GM12892 (cell line): ENCODE measurements around the gene XPO6.

ENCODE experiments used
- DNase-seq: peaks from one replicate; pipeline ENCODE4 v3.0.0; 2011; ENCODE audit not compliant: insufficient read length
- FAIRE-seq: peaks from 2 replicates; lab custom pipeline; 2011; peaks lifted over from hg19 to GRCh38; lab: Jason Lieb, UNC
- POLR2A ChIP-seq: IDR thresholded peaks from 2 replicates; pipeline ENCODE4 v1.6.1; 2011; ENCODE audit warnings: low read depth, low read length, control low read depth
- POLR2AphosphoS5 ChIP-seq: IDR thresholded peaks from 2 replicates; pipeline ENCODE4 v1.6.1; 2011; ENCODE audit warnings: low read depth, low read length, control low read depth
- TAF1 ChIP-seq: IDR thresholded peaks from 2 replicates; pipeline ENCODE4 v1.6.1; 2011; ENCODE audit warnings: low read depth, mild to moderate bottlenecking, control low read depth, low read length, borderline replicate concordance

XPO6 gene

GRCh38 chr16:28064706-28065249 is 147.0 kb downstream of the XPO6 start:
- FAIRE-seq, result no peak
- no peak for TF ChIP-seq POLR2A
- no peak for TF ChIP-seq TAF1
- no peak for TF ChIP-seq POLR2AphosphoS5

GRCh38 chr16:28064150-28064549 is 147.6 kb downstream of the XPO6 start:
- TF ChIP-seq POLR2AphosphoS5 (no peak), POLR2A (no peak), TAF1 (no peak)
- DNase-seq, result no peak
- FAIRE-seq, result no peak

More at GRCh38 chr16:28064706-28065249, 147.0 kb downstream of the XPO6 start:
- no peak for DNase-seq

- TF ChIP-seq POLR2A (no peak), POLR2AphosphoS5 (no peak), TAF1 (no peak)
- no peak for DNase-seq
- FAIRE-seq, result no peak
Measured at GRCh38 chr16:28063591-28064061, 148.1 kb downstream of the XPO6 start, which contains the start of gene GSG1L. GSG1L (minus strand) TSS chr16:28063714; CDS start chr16:28063424, 290 bp downstream.

GRCh38 chr16:28062847-28063521 is 148.8 kb downstream of the XPO6 start:
- no peak for TF ChIP-seq TAF1
- TF ChIP-seq POLR2AphosphoS5, result no peak
- TF ChIP-seq POLR2A, result no peak
- no peak for DNase-seq
- no peak for FAIRE-seq

- FAIRE-seq, result no peak
- TF ChIP-seq TAF1, result no peak
- no peak for TF ChIP-seq POLR2AphosphoS5
- TF ChIP-seq POLR2A, result no peak
Measured at GRCh38 chr16:28062261-28062846, 149.4 kb downstream of the XPO6 start.

GRCh38 chr16:28061352-28062101 is 150.2 kb downstream of the XPO6 start:
- TF ChIP-seq POLR2AphosphoS5 (no peak), TAF1 (no peak), POLR2A (no peak)
- DNase-seq (no peak), FAIRE-seq (no peak)

More at GRCh38 chr16:28062261-28062846, 149.4 kb downstream of the XPO6 start:
- DNase-seq, result no peak

- FAIRE-seq (no peak), DNase-seq (no peak)
- TF ChIP-seq POLR2AphosphoS5, result no peak
- no peak for TF ChIP-seq TAF1
- TF ChIP-seq POLR2A, result no peak
Measured at GRCh38 chr16:28059841-28060575, 151.8 kb downstream of the XPO6 start.

GRCh38 chr16:28058839-28059589 is 152.8 kb downstream of the XPO6 start:
- FAIRE-seq (no peak), DNase-seq (no peak)
- TF ChIP-seq POLR2A (no peak), POLR2AphosphoS5 (no peak), TAF1 (no peak)

- TF ChIP-seq POLR2A (no peak), POLR2AphosphoS5 (no peak), TAF1 (no peak)
Measured at GRCh38 chr16:28057949-28058348, 153.8 kb downstream of the XPO6 start.

GRCh38 chr16:28053461-28053860 is 158.3 kb downstream of the XPO6 start:
- no peak for TF ChIP-seq POLR2A
- no peak for DNase-seq
- no peak for FAIRE-seq

More at GRCh38 chr16:28057949-28058348, 153.8 kb downstream of the XPO6 start:
- DNase-seq, result no peak
- no peak for FAIRE-seq
